HG02943 (cell line): ENCODE results near the gene SERPINA9.
"Not testable (repeated sequence)": the region's sequence is repeated elsewhere in the genome, so short reads cannot be mapped to it uniquely, and the experiment has no call there.

Experiments
- ATAC-seq: cut with Tn5 transposase; IDR thresholded peaks from one replicate; pipeline ENCODE4 v1.9.1; 2021; ENCODE audit warnings: mild to moderate bottlenecking, low read depth, moderate library complexity; ENCODE audit not compliant: unreplicated experiment

The SERPINA9 gene

GRCh38 chr14:94486883-94487282 lies 10.9 kb upstream of the SERPINA9 start:
- ATAC-seq = no peak

GRCh38 chr14:94485944-94486841 lies 10.2 kb upstream of the SERPINA9 start:
- ATAC-seq = peak; percentile 58

- no peak for ATAC-seq
Observed at GRCh38 chr14:94484481-94484880, 8.5 kb upstream of the SERPINA9 start.

GRCh38 chr14:94483729-94484275 lies 7.8 kb upstream of the SERPINA9 start:
- no peak for ATAC-seq

GRCh38 chr14:94483071-94483451 lies 7.1 kb upstream of the SERPINA9 start:
- peak; percentile 52 for ATAC-seq

- ATAC-seq = not testable (repeated sequence)
Observed at GRCh38 chr14:94482132-94483070, 6.4 kb upstream of the SERPINA9 start.

- no peak for ATAC-seq
Observed at GRCh38 chr14:94481468-94482131, 5.6 kb upstream of the SERPINA9 start.

- ATAC-seq = no peak
Observed at GRCh38 chr14:94480809-94481208, 4.8 kb upstream of the SERPINA9 start.

- ATAC-seq = no peak
Observed at GRCh38 chr14:94478420-94478819, 2.4 kb upstream of the SERPINA9 start.

GRCh38 chr14:94474581-94475031 lies 1.4 kb downstream of the SERPINA9 start:
- no peak for ATAC-seq

- no peak for ATAC-seq
Observed at GRCh38 chr14:94473666-94474410, 2.2 kb downstream of the SERPINA9 start.

- ATAC-seq = no peak
Observed at GRCh38 chr14:94472842-94473241, 3.2 kb downstream of the SERPINA9 start.

GRCh38 chr14:94471045-94471444 lies 5.0 kb downstream of the SERPINA9 start:
- no peak for ATAC-seq

GRCh38 chr14:94470311-94470710 lies 5.7 kb downstream of the SERPINA9 start:
- ATAC-seq = no peak

GRCh38 chr14:94469261-94469660 lies 6.7 kb downstream of the SERPINA9 start:
- ATAC-seq = no peak

- no peak for ATAC-seq
Observed at GRCh38 chr14:94467728-94468520, 8.1 kb downstream of the SERPINA9 start.

GRCh38 chr14:94466706-94467370 lies 9.2 kb downstream of the SERPINA9 start:
- ATAC-seq = no peak

GRCh38 chr14:94465042-94465441 lies 11.0 kb downstream of the SERPINA9 start:
- no peak for ATAC-seq
